Right lobe of liver (tissue), 4 donors: Measurements from ENCODE around the gene ACTR5.

ENCODE experiments used
- POLR2A ChIP-seq: fragments of 450-650 bp; IDR thresholded peaks from one replicate; pipeline ENCODE4 v1.6.1; 2017; ENCODE audit warnings: antibody characterized with exemption, mild to moderate bottlenecking
- TF ChIP-seq, protein P1 (sequence below), 4 donors: fragments of 200-600 bp in 3 of 4; fragments of 450-650 bp in 1 of 4; IDR thresholded peaks; one replicate each; pipeline versions ENCODE4 v1.5.1 to v1.8.0; 2016 to 2022; ENCODE audit warnings: antibody characterized with exemption in 4 of 4, mild to moderate bottlenecking in 2 of 4
- donor health status: DM: no; HTN: no; CAD: no.
- donor health status: DM: no; HTN: no; CAD: no.
- donor health status: DM: no; HTN: yes; CAD: no.

DNA sequence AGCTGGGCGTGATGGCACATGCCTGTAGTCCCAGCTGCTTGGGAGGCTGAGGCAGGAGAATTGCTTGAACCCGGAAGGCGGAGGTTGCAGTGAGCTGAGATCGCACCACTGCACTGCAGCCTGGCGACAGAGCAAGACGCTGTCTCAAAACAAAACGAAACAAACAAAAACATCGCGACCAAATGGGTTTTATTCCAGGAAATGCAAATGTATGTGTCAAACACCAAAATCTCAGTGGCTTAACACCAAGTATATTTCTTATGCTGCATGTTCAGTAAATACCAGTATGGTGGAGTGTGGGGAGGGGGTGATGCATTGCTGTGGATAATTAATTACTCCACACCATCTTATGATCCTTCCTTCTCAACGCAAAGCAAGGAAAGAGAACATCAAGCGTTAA, 28.1 kb downstream of the ACTR5 start:
- TF ChIP-seq, protein P1, sequence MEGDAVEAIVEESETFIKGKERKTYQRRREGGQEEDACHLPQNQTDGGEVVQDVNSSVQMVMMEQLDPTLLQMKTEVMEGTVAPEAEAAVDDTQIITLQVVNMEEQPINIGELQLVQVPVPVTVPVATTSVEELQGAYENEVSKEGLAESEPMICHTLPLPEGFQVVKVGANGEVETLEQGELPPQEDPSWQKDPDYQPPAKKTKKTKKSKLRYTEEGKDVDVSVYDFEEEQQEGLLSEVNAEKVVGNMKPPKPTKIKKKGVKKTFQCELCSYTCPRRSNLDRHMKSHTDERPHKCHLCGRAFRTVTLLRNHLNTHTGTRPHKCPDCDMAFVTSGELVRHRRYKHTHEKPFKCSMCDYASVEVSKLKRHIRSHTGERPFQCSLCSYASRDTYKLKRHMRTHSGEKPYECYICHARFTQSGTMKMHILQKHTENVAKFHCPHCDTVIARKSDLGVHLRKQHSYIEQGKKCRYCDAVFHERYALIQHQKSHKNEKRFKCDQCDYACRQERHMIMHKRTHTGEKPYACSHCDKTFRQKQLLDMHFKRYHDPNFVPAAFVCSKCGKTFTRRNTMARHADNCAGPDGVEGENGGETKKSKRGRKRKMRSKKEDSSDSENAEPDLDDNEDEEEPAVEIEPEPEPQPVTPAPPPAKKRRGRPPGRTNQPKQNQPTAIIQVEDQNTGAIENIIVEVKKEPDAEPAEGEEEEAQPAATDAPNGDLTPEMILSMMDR (IDR thresholded peaks at IDR 0.05): no peak
- TF ChIP-seq POLR2A: no peak
